NCI-H1105 (cell line): ENCODE results near the gene ARHGAP32.

ENCODE experiments used
- DNase-seq: peaks from one replicate; lab custom pipeline; 2025; lab: John Stamatoyannopoulos, UW

ARHGAP32 gene

GRCh38 chr11:128956401-128957201, 235.5 kb downstream of the ARHGAP32 start:
- peak; percentile 85 for DNase-seq

- DNase-seq = no peak
These were observed 236.5 kb downstream of the ARHGAP32 start for GRCh38 chr11:128955636-128956035.

DNA sequence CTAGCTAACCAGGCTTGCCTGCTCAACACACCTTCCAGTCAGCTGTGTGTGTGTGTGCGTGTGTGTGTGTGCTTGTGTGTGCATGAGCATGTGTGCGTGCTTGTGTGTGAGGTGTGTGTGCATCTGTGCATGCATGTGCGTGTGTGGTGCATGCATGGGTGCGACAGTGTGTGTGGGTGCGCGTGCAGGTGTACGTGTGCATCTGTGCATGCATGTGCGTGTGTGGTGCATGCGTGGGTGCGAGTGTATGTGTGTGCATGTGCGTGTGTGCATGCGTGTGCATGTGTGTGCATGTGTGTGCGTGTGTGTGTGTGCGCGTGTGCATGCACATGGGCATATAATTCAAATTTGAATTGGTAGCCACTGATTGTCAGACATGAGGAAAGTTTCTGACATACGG, 239.0 kb downstream of the ARHGAP32 start:
- DNase-seq = no peak

- no peak for DNase-seq
These were observed 242.2 kb downstream of the ARHGAP32 start for GRCh38 chr11:128949791-128950454.

GRCh38 chr11:128948583-128948982, 243.5 kb downstream of the ARHGAP32 start:
- no peak for DNase-seq

DNA sequence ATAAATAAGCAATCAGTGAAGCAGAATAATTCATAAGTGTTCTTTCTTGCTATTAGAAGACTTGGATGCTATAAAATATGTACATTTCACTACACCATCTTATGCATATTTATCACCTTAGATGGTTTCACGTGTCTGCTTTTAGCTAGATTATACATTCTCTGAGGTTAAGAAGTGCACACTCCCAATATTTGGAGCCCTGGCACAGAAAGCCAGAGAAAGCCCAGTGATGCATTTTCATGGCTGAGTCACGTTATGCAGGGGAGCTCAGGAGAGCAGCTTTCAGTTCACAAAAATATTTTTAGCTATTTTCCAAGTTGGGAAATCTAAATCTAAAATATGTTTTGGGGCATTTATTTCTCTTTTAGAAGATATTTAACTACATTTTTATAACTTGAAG, 244.4 kb downstream of the ARHGAP32 start:
- no peak for DNase-seq

GRCh38 chr11:128946648-128947047, 245.5 kb downstream of the ARHGAP32 start:
- no peak for DNase-seq

DNA sequence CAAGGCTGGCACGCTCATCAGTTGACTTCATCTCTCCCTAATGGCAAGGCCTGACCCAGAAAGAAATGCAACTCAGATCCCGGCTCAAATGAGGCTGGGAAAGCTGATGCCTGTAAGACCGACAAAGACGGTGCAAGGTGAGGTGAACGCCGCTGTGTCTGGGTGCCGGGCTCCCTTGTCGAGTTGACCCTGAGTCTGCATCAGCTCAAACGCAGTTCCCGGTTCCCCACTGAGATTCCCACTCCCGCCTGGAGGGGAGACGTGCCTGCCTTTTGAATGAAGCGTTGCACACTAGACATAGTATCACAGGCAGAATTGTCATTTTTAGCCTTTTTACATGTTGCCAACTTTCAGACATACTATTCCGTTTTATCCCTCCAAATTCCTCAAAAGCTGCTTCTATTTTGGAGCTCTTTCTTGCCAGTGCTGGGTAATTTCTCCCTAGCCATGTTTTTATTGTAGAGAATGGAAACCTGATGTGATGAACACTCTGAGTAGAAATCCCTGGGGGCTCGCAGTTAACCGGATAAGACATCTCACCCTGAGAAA, 248.6 kb downstream of the ARHGAP32 start:
- no peak for DNase-seq

GRCh38 chr11:128942817-128943427, 249.2 kb downstream of the ARHGAP32 start, which contains the start of gene TP53AIP1:
Gene TP53AIP1, minus strand, starts transcription at chr11:128942871. Its CDS starts 5,053 bp downstream, at chr11:128937818.
- no peak for DNase-seq

DNA sequence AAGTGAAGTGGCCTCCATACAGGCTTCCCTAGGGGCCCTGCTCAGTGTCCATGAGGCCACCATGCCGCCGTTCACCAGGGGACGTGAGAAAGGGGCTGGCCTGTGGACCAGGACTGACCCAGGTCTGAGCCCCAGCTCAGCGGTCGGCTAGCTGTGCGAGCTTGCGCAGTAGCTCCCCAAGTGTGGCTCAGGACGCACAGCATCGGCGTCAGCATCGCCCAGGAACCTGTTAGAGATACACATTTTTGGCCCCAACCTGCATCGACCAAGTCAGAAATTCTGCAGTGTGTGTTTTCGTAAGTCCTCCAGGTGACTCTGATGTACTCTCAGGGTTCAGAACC, 249.9 kb downstream of the ARHGAP32 start:
- no peak for DNase-seq

- DNase-seq = no peak
These were observed 250.4 kb downstream of the ARHGAP32 start for GRCh38 chr11:128941573-128942271.

GRCh38 chr11:128941110-128941509, 251.0 kb downstream of the ARHGAP32 start:
- DNase-seq = no peak

DNA sequence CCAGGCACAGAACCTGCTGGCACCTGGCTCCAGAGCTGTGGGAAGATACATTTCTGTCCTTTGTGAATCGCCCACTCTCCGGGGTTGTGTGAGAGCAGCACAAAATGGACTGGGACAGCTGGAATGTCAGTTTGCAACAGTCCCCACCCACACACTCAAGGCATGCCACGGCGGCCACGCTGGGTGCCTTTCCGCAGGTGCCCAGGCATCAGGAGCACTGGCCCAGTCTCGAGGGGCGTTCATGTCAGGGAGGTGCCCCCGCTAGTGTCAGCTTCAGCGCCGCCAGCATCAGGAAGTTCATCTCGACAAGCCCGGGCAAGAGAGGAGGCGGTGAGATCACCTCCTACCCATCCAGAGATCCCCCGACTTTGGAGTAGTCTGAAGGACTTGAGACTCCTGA, 251.5 kb downstream of the ARHGAP32 start:
- no peak for DNase-seq

GRCh38 chr11:128940156-128940555, 252.0 kb downstream of the ARHGAP32 start:
- DNase-seq = no peak

DNA sequence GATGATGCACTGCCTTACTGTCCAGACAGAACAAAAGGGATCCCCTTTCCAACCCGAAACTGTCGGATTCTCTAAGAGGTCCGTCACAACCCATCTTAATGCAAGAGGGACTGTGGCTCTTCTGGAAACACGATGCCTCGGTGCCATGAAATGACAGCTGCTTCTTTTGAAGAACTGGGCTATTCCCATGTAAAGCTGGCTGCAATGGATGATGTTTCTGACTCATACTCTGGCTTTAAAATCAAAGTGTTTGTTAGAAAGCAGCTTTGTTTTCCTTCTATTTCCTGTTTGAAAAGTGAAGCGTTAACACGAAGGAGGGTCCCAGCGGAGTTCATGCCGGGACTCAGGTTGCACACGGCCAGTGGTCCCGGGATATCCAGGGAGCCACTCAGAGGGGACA, 252.5 kb downstream of the ARHGAP32 start:
- no peak for DNase-seq

GRCh38 chr11:128938156-128938885, 253.8 kb downstream of the ARHGAP32 start:
- no peak for DNase-seq

GRCh38 chr11:128937480-128937879, 254.6 kb downstream of the ARHGAP32 start:
- no peak for DNase-seq

GRCh38 chr11:128936606-128937251, 255.4 kb downstream of the ARHGAP32 start:
- peak; percentile 33 for DNase-seq

- DNase-seq = no peak
These were observed 257.2 kb downstream of the ARHGAP32 start for GRCh38 chr11:128934926-128935325.

- no peak for DNase-seq
These were observed 257.8 kb downstream of the ARHGAP32 start for GRCh38 chr11:128934351-128934750.
